HG03280 (cell line): ENCODE measurements around the gene TPSAB1.
"Not testable (repeated sequence)": the region's sequence is repeated elsewhere in the genome, so short reads cannot be mapped to it uniquely, and the experiment has no call there.

Experiments used
- ATAC-seq: cut with Tn5 transposase; IDR thresholded peaks from one replicate; pipeline ENCODE4 v1.9.1; 2021; ENCODE audit warnings: mild to moderate bottlenecking, moderate library complexity; ENCODE audit not compliant: unreplicated experiment

TPSAB1 gene

GRCh38 chr16:1245452-1246020, 5.0 kb downstream of the TPSAB1 start:
- ATAC-seq: no peak

DNA sequence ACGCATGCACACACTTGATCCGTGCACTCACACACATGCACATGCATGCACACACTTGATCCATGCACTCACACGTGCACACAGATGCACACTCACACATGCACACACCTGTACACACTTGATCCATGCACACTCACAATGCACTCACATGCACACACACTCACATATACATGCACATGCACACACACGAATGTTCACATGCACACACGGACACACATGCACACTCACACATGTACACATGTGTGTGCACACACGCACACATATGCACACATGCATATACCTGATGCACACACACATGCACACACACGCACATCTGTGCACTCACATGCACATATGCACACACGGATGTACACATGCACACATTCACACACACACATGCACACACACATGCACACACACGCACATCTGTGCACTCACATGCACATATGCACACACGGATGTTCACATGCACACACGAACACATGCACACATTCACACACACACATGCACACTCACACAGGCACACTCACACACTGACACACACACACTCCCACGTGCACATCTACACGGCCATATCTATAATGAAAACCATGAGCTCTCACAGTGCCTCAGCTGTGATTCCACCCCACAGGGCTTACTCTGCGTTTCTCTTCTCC, 7.5 kb downstream of the TPSAB1 start:
- ATAC-seq: not testable (repeated sequence)

DNA sequence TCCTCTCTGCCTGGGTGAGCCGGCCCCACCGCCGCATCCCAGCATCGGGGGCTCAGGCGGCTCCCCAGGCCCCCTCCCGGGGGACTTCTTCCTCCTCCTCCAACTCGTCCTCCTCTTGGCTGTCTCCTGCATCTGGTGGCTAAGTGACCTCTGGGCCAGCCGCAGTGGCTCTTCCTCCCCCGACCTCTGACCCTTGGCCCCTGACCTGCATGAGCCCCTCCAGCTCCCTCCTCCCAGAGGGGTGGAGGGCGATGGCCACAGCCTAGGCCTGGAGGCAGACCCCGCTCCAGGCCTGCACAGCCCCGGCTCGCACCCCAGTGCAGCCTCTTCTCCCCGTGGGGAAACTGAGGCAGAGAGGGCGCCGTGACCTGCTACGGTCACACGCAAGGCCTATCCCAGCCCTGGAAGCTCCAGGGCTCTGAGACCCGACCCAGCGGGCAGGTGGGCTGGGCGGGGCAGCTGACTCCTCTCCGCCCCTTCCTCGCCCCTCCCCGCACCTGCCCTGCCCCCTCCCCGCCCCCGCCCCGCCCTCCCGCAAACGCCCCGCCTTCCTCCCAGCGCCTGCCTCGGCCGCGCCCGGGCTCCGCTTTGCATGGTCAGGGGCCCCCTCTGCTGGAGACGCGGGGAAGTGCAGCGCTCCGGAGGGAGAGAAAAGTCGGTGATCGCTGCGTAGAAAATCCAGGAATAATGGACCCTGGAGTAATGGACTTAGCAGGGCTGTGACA, 8.7 kb downstream of the TPSAB1 start:
- not testable (repeated sequence) for ATAC-seq

DNA sequence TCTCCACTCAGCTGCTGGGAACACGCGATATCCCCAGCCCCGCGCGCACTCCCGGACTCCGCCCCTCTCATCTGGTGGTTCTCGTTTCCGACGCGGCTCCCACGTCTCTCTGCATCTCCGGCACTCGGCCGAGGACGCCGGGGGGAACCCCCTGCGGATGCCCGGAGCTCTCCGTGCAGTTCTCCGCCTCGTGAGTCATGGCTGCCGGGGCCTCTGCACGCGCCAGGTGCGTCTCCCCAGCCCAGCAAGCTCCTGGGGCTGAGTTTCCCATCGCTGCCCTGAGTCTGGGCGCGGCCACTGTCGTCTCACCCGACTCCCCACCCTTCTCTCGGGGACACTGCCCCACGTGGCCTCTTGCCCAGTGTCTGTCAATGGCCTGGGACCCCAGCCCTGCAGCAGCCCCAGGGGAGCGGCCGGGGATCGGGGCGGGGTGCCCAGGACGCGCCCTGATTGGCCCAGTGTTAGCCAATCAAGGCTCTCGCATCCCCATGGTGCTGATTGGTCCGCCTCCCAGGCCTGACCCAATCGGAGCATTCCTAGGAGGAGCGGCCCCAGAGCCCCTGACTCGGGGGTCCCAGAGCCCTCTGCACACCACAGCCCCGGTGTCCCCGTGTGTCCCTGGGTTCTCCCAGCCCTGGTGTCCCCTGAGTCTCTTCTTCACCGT, 13.3 kb downstream of the TPSAB1 start:
- not testable (repeated sequence) for ATAC-seq

GRCh38 chr16:1254821-1255220, 14.3 kb downstream of the TPSAB1 start:
- not testable (repeated sequence) for ATAC-seq

- not testable (repeated sequence) for ATAC-seq
These were observed 15.0 kb downstream of the TPSAB1 start, which contains the start of gene TPSD1 for GRCh38 chr16:1255276-1256122. TSS of gene TPSD1 (plus strand) at chr16:1256069. CDS start at chr16:1256281, 212 bp downstream.

- not testable (repeated sequence) for ATAC-seq
These were observed 15.9 kb downstream of the TPSAB1 start for GRCh38 chr16:1256296-1256873.

DNA sequence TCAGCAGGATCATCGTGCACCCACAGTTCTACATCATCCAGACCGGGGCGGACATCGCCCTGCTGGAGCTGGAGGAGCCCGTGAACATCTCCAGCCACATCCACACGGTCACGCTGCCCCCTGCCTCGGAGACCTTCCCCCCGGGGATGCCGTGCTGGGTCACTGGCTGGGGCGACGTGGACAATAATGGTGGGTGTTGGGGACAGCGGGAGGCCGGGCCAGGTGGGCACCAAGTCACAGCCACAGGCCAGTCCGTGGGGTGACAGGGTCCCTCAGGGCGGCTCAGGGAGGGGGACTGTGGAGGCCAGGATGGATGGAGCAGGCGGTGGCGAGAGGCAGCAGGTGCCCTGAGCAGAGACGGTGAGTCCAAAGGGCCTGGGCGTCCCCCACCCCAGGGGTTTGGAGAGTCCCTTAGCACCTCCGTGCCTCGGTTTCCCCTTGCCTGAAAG, 16.4 kb downstream of the TPSAB1 start:
- no peak for ATAC-seq

- no peak for ATAC-seq
These were observed 17.2 kb downstream of the TPSAB1 start for GRCh38 chr16:1257561-1258224.

DNA sequence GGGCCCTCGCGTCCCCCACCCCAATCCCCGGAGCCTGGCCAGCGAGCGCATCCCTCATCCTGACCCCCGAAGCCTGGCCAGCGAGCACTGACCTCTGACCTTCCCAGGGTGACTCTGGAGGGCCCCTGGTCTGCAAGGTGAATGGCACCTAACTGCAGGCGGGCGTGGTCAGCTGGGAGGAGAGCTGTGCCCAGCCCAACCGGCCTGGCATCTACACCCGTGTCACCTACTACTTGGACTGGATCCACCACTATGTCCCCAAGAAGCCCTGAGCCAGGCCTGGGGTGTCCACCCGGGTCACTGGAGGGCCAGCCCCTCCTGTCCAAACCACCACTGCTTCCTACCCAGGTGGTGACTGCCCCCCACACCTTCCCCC, 17.7 kb downstream of the TPSAB1 start:
- ATAC-seq: no peak

DNA sequence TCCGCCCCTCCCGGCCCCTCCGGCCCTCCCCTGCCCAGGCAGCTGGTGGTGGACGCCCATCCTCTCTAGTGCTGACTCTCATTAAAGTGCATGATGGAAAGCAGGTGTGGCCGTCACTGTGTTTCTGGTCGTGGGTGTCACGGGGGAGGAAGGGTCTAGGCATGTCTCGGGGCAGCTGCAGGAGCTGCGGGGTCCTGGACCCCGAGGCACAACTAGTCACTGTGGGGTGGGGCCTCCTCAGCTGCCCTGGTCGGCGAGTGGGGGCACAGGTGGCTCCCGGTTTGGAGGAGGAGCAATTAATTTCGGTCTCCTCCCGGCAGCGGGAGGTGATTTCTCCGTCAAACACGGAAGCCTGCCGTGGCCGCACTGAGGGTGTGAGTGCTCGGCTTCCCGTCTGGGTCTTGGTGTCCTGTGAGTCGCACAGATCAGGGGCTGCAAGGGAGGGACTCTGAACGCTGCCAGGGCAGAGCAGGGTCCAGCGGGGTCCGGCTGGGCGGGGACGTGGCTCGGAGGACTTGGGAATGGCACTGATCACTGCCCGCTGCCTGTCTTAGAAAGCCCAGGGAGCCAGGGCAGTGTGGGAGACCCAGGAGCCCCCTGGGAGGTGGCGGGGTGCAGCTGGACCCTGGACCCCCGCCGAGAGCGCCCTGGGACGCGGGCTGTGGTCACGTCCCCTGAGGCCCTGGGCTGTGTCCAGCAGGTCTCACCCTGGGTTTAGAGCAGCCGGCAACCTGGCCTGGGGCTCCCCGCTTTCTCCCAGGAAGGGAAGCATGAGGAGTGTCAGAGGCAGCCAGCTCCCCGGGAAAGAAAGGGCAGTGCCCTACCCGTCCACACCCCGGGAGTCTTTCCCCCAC, 18.6 kb downstream of the TPSAB1 start:
- ATAC-seq: no peak

DNA sequence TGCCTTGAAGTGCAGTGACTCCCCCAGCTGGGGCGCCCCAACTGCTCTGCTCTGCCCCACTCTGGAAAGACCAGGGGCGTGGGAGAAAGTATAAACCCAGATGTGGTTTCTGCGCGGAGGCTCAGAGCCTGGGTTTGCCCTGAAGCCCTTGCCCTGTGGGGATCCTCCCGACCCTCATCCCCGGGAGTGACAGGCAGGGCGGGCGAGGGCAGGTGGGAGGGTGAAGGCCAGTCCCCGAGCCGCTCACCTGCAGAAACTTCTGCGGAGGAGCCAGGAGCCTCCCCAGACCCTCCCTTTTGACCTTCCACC, 19.2 kb downstream of the TPSAB1 start:
- no peak for ATAC-seq

DNA sequence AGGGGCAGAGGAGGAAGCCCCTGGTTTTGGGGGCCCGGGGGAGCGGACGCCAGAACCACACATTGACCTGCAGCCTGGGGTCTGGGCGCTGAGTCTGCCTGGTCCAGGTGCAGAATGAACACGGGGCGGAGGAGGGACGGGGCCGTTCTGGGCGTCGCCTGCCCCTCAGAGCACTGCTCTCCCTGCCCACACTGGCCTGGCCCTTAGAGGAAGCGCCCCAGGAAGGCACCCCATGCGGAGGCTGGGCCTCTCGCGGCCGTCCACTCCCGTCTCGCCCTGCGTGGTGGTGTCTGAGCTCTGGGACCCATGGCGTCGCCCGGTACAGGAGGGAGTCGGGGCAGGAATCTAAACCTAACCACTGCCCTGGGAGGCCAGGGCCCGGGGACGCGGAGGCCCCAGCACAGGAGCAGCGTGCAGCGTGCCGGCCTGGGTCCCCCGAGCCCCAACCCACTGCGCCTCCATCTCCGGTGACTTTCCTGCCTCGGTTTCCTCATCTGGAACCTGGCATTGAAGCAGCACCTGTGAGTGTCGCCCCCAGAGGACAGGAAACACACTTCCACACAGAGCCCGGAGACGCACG, 19.7 kb downstream of the TPSAB1 start:
- ATAC-seq: no peak

DNA sequence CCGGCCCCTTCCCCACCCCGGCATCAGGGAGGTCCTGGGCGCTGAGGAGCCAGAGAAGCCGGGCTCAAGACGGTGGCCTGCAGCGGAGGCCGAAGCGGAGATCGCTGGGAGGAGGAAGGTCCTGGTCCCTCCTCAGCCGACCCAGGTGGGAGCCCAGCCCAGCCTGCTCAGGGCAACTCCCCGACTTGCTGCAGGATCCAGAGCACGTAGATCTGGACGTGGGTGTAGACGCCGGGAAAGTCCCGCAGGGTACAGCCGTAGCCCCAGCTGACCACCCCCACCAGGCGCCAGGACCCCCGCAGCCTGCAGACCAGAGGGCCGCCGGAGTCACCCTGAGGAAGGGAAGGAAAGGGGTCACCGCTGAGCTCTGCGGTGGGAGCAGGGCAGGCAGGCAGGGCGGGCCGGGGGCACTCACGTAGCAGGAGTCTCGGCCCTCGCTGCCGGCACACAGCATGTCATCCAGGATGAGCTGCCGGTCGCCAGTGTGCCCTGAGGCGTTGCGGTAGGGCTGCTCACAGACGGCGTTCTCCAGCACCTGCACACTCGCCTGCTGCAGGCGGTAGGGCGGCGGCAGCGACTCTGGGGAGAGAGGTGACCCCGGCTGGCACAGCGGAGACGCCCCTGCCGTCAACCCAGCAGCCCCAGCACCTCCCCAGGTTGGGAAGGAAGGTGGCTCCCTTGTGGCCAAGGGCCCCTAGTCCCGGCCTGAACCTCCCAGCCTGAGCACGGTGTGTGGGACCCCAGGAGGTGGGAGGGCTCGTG, 20.8 kb downstream of the TPSAB1 start:
- ATAC-seq: no peak

GRCh38 chr16:1262210-1262845, 21.8 kb downstream of the TPSAB1 start:
- ATAC-seq: no peak

DNA sequence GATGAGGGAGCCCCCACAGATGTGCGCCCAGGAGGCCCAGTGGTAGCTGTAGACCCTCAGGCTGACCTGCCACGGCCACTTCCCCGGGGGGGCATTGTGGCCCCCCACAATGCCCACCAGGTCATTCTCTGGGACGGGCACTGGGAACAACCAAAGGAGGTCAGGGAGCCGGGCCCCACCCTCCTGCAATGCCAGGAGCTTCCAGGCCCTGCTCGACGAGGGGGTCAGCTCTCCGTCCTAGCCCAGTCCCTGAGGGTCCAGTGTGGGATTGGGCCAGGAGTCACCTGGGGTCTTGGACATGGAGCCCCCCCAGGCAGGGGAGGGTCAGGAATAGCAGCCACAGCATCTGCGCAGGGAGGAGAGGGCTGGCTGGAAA, 22.3 kb downstream of the TPSAB1 start:
- ATAC-seq: no peak

GRCh38 chr16:1263591-1264344, 23.3 kb downstream of the TPSAB1 start:
- ATAC-seq: no peak
